Stimulated activated CD8-positive, alpha-beta memory T cell treated with anti-CD3 and anti-CD28 coated beads, Interleukin-15, amount 100 ng/mL, for 1 hour (primary cell): Measurements from ENCODE around the gene PZP.

ENCODE experiments used
- DNase-seq: peaks from one replicate; pipeline ENCODE4 v3.0.0-alpha.2; 2020; ENCODE audit warnings: low read depth

The PZP gene

GRCh38 chr12:9104087-9104486, 104.1 kb downstream of the PZP start:
- DNase-seq: no peak

DNA sequence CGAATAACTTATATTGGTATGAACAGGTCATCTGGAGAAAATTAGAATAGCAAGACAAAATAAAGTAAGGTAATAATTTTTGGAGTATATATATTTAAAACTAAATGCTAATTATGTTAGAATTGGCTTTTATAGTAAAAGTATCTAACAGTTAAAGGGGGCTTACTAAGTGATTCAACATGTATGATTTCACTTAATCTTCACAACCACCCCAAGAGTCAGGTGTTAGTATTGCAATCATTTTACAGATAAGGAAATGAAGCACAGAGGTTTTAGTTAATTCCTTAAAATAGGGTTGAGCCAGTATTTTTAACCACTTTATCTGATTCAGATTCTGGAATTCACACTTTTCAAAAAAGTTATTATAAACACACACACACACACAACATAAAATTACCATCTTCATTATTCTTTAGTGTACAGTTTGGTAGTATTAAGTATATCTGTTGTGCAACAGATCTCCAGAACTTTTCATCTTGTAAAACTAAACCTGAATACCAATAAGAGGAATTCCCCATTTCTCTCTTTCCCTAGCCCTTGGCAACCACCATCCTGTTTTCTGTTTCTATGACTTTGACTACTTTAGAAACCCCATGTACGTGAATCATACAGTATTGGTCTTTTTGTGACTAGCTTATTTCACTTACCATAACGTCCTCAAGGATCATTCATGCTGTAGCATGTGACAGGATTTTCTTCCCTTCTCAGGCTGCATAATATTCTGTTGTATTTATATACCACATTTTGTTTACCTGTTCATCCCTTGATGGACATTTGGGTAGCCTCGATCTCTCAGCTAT, 104.9 kb downstream of the PZP start:
- no peak for DNase-seq

- no peak for DNase-seq
Measured at GRCh38 chr12:9101018-9101687, 107.0 kb downstream of the PZP start.

DNA sequence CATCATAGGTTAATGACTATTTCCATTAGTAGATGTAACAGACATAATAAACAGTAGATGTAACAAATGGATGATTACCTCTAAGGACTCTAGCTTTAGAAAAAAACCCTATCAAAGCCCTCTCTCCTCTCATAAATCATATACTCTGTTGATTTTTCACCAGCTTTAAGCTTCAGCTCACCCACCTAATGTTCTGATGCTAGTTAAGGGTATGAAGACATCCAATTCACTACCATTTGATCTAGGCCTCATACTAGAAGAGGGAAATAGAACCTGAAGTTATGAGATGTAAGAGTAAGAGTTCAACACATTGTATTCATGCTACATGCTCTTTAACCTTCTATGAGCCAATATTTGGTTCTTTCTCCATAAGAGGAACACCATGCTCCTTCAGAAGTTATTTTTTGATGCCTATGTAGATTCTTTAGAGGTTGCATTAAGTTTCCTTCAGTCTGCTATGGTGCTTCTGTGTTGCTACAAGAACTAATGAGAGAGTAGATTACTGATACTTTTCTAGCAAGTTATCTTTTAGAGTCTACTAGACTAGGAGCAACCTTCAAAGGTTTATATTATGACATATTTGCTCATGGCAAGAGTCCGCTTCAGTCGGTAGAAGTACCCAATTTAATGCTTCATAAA, 108.5 kb downstream of the PZP start:
- DNase-seq: no peak
